Measurements from ENCODE around the gene OPRL1.
"Not testable (repeated sequence)": the region's sequence is repeated elsewhere in the genome, so short reads cannot be mapped to it uniquely, and the experiment has no call there.

OPRL1 gene

DNA sequence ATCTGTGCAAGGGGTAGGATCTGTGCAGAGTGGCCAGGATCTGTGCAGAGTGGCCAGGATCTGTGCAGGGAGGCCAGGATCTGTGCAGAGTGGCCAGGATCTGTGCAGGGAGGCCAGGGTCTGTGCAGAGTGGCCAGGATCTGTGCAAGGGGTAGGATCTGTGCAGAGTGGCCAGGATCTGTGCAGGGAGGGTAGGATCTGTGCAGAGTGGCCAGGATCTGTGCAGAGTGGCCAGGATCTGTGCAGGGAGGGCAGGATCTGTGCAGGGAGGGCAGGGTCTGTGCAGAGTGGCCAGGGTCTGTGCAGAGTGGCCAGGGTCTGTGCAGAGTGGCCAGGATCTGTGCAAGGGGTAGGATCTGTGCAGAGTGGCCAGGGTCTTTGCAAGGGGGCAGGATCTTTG is 8.7 kb downstream of the OPRL1 start:
- DNase-seq, result not testable (repeated sequence)

DNA sequence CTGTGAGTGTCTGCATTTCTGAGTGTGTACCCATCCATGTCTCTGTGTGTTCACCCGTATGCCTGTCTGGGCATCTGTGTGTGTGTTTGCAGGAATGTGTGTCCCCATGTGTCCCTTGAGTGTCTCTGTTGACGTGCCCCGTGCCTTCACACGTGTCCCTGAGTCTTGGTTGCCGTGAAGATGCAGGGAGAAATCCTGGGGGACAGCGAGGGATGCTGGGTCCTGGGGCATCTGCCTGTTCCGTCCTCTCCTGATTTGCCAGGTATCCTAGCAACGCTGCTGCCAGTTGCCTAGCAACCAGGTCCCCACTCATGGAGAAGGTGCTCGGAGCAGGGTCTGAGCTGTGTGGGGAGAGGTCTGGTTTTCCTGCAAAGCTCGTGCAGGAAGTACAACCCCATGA is 10.3 kb downstream of the OPRL1 start:
- no peak for DNase-seq

DNA sequence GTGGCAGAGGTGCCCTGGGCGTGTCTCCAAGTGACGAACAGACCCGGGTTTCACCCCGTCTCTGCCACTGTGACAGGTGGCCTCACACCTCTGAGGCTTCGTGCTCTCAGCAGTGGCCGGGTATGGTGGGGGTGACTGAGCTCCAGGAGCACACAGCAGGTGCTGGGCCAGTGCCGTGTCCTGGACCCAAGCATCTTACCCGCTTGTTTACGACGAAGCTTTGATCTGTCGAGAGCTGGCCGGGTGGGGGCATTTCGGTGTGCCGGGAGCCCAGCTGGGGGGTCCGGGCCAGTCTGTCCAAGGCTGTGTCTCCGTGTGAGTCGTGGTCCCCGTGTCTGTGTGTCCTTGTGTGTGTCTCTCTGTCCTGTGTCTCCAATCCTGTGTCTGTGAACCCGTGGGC is 11.5 kb downstream of the OPRL1 start:
- DNase-seq, result no peak

DNA sequence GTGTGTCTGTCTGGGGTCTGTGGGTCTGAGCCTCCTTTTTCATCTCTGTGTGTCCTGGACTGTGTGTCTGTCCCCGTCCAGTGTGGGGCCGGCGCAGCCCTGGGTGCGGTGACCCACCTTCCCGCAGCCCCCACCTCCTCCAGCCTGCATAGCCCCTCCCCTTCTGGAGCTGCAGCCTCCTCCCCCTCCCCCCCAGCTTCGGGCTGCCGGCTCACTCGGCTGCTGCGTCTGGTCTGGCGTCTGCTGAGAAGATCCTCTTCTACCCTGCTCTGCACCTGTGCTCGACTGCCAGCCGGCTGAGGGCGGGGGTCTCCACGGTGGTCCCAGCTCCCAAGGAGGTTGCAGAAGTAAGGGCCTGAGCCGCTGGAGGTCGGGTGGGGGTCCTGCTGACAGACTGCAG is 11.9 kb downstream of the OPRL1 start:
- DNase-seq, result no peak

DNA sequence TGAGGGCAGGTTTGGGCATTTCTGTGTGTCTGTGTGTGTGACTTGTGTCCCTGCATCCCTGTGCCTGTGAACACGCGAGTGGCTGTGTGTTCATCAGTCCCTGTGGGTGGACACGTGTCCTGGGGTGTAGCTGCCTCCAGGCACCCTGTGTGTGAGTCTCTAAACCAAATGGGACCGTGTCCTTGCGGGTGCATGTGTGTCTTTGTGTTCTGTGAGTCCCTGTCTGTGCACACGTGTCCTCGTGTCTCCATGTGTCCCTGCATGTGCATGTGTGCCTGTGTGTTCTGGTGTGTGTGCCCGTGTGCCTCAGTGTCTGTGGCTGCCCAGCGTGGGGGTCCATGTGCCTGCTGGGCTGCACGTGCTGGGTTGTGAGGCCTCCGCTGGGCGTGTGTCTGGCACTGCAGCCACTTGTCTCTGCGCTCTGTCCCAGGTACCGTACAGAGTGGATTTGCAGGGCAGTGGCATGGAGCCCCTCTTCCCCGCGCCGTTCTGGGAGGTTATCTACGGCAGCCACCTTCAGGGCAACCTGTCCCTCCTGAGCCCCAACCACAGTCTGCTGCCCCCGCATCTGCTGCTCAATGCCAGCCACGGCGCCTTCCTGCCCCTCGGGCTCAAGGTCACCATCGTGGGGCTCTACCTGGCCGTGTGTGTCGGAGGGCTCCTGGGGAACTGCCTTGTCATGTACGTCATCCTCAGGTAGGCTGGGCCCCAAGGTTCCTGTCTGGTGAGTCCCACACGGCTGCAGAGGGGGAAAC is 12.6 kb downstream of the OPRL1 start:
- no peak for DNase-seq

DNA sequence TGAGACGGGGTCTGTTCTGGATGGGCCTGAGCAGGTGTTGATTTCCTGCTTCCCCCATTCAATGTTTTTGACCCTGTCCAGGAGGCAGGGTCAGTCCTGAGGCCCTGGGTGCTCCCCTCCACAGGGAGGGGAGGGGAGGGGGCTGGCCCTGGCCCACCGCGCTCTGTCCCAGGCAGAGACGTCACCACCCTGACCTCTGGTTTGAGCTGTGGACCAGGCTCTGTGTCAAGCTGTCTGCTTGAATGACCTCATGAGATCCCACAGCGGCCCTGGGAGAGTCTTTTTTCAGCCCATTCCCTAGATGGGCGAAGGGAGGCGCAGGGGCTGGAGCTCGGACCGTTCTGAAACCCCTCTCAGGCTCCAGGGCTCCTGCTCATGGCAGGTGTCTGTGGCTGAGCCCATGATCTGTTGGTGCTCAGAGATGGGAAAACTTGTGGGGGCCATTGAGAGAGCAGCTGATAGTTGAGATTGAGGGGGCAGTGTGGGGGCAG is 13.2 kb downstream of the OPRL1 start:
- DNase-seq, result no peak

DNA sequence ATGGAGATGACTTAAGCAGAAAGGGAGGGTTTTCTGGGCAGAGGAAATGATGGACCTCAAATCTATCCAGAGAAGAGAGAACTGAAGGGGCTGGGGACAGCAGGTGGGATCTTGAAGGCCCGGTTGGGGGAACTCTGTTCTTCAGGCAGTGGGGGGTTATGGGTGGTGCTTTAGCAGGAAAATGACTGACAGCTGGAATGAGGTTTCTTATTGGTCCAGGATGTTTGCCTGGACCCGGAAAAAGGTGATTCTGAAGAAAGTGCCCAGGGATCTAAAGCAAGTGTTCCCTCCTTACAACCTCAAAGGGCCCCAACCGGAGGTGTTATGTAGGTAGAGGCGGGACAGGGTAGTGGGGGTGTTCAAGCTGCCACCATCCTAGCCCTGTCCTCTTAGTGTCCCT is 15.6 kb downstream of the OPRL1 start:
- no peak for DNase-seq

DNA sequence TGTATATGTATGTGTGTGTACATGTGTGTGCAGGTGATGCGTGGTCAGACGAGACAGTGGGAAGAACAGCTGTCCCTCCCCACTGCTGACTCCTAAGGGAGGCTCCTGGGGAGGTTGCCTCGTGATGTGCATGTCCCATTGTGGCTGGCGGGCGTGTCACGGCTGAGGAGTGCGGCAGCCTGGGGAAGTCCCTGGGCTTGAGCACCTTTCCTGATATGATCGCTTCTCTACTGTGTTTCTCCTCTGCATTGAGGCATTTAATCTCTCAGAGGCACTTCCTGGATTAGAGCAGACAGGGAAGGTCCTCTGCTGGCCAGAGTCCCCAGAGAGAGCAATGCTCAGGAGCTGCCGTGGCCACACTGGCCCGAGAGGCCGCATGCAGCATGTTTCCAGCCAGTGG is 16.0 kb downstream of the OPRL1 start:
- no peak for DNase-seq

DNA sequence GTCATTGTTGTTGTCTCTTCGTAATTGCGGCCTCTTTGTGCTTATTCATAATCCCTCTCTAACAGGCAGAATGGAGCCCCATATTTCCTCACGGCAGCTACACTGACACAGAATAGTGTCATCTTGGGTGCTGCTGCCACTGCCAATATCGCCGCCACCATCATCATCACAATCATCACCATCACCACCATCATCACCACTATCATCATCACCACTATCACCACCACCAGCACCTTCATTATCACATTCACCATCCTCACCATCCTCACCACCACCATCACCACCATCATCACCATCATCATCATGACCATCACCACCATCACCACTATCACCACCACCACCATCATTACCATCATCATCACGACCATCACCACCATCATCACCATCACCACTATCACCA is 16.7 kb downstream of the OPRL1 start:
- DNase-seq, result no peak

DNA sequence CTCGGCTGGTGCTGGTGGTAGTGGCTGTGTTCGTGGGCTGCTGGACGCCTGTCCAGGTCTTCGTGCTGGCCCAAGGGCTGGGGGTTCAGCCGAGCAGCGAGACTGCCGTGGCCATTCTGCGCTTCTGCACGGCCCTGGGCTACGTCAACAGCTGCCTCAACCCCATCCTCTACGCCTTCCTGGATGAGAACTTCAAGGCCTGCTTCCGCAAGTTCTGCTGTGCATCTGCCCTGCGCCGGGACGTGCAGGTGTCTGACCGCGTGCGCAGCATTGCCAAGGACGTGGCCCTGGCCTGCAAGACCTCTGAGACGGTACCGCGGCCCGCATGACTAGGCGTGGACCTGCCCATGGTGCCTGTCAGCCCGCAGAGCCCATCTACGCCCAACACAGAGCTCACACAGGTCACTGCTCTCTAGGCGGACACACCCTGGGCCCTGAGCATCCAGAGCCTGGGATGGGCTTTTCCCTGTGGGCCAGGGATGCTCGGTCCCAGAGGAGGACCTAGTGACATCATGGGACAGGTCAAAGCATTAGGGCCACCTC is 18.7 kb downstream of the OPRL1 start:
- DNase-seq, result no peak

DNA sequence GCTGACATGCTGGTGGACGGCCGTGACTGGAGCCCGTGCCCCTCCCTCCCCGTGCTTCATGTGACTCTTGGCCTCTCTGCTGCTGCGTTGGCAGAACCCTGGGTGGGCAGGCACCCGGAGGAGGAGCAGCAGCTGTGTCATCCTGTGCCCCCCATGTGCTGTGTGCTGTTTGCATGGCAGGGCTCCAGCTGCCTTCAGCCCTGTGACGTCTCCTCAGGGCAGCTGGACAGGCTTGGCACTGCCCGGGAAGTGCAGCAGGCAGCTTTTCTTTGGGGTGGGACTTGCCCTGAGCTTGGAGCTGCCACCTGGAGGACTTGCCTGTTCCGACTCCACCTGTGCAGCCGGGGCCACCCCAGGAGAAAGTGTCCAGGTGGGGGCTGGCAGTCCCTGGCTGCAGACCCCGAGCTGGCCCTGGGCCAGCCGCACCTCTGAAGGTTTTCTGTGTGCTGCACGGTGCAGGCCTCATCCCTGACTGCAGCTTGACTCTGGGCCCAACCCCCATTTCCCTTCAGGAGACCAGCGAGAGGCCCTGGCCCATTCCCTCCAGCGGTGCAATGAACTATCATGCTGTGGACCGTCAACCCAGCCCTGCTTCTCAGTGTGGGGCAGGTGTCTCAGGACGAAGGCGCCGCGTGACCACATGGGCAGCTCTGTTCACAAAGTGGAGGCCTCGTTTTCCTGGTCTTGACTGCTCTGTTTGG is 19.4 kb downstream of the OPRL1 start:
- no peak for DNase-seq

DNA sequence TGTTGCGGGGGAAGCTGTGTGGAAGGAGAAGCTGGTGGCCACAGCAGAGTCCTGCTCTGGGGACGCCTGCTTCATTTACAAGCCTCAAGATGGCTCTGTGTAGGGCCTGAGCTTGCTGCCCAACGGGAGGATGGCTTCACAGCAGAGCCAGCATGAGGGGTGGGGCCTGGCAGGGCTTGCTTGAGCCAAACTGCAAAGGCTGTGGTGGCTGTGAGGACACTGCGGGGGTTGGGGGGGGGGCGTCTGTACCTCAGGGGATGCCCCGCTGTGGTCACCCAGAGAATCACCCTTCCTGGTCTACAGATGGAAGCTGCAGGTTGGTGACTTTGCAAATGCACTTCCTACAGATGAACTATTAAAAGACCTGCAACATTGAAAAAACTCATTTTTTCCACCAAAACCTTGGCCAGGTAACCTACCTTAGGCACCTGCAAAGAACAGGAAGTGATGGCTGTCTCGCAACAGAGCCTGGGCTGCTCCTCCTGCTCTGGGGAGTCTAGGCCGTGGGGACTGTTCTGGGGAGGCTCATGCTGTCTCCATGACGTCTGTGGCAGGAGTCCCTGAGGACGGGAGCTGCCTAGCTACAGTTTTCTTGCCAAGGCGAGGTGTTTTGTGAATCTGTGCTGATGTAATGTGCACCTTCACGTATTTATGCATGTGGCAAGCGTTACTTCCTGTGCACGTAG is 20.1 kb downstream of the OPRL1 start:
- DNase-seq, result no peak

DNA sequence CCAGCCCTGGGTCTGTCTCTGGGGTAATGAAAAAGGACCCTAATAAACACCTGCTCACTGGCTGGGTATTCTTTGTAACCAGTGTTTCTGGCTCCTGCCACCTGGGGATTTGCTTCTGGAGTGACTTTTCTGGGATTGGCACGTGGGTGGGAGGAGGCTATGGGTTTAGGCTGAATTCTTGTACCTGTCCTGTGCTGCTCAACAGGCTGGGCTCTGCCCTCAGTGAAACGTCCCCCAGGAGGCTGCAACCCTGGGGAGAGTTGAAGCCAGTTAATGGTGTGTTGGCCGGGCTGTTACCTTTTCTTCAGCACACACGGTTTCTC is 20.6 kb downstream of the OPRL1 start:
- no peak for DNase-seq

DNA sequence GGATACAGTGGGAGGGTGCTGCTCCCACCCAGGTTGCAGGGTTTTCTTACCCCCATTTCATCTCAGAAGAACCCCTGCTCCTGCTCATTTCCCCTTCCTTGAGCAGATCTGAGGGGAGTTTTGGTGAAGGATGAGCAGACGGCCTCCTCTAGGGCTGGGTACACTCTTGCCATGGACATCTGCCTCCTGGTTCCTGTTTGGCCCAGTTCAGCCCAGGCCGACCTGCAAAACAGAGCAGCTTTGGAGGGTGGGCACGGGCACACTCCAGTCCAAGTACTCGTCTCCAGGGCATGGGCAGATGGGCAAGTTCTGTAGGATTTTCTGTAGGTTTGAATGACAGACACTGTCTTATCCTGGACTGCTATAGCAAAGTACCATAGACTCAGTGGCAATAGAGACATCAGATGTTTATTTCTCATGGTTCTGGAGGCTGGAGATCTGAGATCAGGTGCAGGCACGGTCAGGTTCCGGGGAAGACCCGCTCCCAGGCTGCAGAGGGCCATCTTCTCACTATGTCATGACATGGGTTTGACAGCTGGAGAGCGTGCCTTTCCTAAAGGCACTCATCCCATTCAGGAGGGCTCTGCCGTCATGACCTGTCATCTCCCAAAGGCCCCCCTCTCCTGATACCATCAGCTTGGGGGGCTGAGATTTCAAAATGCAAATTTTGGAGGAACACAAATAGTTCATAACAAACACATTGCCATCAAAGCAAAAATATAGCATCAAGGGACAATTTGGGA is 21.2 kb downstream of the OPRL1 start:
- no peak for DNase-seq

DNA sequence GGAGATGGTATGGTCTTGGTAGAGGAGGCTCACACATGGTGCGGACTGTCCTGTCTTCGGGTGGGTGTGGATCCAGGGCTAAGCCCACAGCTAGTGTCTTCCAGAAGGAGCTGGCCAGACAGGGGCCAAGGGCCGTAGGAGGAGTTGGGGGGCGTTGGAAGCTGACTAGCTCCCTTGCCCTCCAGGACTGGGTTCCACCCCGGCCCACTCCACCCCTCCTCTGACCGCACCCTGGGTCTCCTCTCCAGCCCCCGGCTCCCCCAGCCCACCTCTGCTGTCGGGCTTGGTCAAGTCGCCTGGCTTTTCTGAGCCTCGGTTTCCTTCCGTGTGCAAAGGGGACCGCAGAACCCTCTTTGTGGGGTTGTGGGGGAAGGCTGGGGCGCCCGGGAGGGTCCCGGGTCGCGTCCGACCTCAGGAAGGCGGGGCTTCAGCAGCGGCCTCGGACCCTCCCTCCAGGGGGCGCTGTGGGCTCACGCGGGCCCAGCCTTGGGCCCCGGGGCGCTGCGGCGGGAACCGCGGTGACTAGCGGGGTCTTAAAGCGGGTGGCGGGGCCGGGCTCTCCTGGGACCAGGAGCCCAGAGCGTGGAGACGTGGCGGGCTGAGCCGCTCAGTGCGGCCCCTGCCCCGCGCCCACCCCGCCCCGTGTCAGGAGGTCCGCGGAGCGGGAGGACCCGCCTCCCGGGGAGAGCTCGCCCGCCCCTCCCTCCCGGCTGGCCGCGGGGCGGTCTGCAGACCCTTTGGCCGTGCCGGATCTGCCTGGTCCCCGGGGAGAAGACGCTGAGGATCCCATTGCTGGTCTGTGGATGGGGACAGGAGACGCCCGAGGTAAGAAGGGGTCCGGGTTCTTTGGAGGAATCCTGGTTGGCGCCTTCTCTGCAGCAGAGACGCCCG is 22.1 kb downstream of the OPRL1 start:
- DNase-seq, result no peak

DNA sequence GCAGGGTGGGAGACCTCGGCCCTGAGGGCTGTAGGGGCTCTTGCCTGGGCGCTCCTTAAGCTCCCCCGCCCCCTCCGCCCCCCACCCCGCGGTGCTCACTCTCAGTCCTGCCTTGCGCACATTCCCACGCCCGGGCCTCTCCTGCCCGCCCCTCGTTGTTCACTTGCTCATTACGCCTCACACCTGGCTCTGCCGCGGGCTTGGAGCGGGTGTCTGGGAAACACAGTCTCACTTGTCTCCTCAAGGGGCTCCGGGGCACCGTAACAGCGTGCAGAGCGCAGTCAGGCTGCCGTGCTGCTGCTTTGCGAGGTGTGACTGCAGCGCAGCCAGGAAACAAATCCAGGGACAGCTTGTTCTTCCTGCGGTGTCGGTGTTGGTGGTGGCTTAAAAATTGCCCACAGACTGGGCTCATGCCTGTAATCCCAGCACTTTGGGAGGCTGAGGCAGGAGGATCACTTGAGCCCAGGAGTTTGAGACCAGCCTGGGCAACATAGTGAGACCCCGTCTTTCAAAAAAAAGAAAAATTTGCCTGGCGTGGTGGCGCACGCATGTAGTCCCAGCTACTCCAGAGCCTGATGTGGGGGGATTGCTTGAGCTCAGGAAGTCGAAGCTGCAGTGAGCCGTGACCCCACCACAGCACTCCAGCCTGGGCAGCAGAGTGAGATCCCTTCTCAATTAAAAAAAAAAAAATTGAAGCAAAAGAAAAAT is 22.9 kb downstream of the OPRL1 start:
- DNase-seq, result peak; percentile 40

DNA sequence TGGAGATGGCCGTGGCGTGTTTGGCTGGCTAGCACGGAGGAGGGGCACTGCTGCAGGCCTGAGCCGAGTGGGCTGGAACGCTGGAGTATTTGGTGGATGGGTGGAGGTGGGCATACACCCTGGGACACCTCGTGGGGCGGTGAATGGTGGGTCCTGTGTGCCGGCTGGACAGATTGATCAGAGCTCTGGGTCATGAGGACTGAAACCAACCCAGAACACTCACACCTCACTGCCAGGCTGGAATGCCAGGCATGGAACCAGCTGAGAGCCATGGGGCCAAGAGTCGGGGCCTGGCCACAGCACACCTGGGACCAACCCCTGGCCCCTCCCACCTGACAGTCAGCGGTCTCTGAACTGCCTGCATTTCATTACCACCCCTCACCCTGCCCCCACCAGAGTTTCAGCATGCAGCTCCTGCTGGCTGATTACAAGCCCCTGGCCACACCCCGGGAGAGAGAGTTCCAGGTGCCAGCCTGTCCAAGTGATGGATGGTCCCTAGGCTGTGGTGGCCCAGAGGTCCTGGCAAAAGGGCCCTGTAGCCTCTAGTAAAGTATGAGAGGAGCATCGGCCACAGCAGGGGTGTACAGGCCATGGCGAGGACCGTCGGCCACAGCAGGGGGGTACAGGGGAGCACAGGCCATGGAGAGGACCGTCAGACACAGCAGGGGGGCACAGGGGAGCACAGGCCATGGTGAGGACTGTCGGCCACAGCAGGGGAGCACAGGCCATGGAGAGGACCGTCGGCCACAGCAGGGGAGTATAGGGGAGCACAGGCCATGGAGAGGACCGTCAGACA is 24.2 kb downstream of the OPRL1 start:
- no peak for DNase-seq

DNA sequence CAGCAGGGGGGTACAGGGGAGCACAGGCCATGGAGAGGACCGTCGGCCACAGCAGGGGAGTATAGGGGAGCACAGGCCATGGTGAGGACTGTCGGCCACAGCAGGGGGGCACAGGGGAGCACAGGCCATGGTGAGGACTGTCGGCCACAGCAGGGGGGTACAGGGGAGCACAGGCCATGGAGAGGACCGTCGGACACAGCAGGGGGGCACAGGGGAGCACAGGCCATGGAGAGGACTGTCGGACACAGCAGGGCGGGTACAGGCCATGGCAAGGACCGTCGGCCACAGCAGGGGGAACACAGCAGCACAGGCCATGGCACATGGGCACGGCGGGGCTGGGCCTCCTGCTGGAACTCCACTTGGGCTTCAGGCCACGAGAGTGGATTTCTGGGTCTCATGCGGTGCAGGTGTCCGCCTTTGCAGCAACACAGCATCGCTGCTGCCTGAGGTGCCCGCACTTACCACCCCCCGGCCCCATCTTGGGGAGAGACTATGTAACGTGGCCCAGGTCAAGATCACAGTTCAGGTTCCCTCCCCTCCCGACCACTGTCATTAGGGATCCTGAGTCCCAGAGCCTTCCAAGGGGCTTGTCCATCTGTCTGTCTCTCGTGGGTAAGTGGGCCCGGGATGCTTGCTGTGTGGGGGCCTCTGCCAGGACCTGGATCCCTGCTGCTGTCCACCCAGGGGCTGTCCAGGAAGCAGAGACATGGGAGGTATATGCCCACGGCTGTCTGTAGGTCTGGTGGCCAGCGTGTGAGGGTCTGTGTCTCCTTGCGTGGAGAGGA is 25.0 kb downstream of the OPRL1 start:
- DNase-seq, result no peak

DNA sequence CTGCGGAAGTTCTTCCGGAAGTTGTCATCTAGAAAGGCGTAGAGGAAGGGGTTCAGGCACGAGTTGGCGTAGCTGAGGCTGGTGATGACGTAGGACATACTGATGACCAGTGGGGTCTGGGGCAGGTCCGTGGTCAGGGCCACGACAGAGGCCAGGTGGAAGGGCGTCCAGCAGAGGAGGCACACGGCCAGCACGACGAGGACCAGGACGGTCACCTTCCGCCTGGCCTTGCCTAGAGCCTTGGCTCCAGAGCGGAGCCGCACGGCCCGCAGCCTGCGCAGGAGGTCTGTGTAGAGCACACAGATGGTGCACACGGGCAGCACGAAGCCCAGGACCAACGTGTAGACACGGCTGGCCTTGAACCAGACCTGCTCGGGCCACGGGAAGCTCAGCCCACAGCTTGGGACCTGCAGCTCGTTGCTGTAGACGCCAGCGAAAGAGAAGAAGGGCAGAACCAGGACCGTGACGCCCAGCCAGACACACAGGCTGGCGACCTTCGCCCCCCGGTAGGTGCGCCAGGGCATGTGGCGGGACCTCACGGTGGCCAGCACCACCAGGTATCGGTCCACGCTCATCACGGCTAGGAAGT is 26.1 kb downstream of the OPRL1 start:
- no peak for DNase-seq

All from NCI-H510A treated with DMSO at 0.1 percent for 48 hours (cell line).